Measurements from ENCODE around the gene KAZN.

Gene KAZN

GRCh38 chr1:14794136-14794768, 195.8 kb downstream of the KAZN start:
- TF ChIP-seq FOXM1 (IDR thresholded peaks at IDR 0.05; ENCODE audit: borderline replicate concordance, low read depth) (no peak), MAX (IDR thresholded peaks at IDR 0.05) (no peak), EGR1 (IDR thresholded peaks at IDR 0.05) (no peak), EP300 (IDR thresholded peaks at IDR 0.05; ENCODE audit: borderline replicate concordance) (no peak), NFIC (IDR thresholded peaks at IDR 0.05) (no peak), YY1 (IDR thresholded peaks at IDR 0.05; ENCODE audit: low read depth) (no peak), RAD21 (IDR thresholded peaks at IDR 0.05; ENCODE audit: low read depth) (no peak), ZBTB7A (IDR thresholded peaks at IDR 0.05; ENCODE audit: low read depth) (no peak), TAF1 (IDR thresholded peaks at IDR 0.05; ENCODE audit: low read depth) (no peak), CEBPB (IDR thresholded peaks at IDR 0.05) (no peak), TEAD4 (IDR thresholded peaks at IDR 0.05) (no peak), TCF12 (IDR thresholded peaks at IDR 0.05; ENCODE audit: low read depth) (no peak), CREB1 (IDR thresholded peaks at IDR 0.05; ENCODE audit: low read depth) (no peak)
- TF ChIP-seq, protein P1, sequence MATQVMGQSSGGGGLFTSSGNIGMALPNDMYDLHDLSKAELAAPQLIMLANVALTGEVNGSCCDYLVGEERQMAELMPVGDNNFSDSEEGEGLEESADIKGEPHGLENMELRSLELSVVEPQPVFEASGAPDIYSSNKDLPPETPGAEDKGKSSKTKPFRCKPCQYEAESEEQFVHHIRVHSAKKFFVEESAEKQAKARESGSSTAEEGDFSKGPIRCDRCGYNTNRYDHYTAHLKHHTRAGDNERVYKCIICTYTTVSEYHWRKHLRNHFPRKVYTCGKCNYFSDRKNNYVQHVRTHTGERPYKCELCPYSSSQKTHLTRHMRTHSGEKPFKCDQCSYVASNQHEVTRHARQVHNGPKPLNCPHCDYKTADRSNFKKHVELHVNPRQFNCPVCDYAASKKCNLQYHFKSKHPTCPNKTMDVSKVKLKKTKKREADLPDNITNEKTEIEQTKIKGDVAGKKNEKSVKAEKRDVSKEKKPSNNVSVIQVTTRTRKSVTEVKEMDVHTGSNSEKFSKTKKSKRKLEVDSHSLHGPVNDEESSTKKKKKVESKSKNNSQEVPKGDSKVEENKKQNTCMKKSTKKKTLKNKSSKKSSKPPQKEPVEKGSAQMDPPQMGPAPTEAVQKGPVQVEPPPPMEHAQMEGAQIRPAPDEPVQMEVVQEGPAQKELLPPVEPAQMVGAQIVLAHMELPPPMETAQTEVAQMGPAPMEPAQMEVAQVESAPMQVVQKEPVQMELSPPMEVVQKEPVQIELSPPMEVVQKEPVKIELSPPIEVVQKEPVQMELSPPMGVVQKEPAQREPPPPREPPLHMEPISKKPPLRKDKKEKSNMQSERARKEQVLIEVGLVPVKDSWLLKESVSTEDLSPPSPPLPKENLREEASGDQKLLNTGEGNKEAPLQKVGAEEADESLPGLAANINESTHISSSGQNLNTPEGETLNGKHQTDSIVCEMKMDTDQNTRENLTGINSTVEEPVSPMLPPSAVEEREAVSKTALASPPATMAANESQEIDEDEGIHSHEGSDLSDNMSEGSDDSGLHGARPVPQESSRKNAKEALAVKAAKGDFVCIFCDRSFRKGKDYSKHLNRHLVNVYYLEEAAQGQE (IDR thresholded peaks at IDR 0.05; ENCODE audit: low read depth) = no peak
- TF ChIP-seq, protein P2, sequence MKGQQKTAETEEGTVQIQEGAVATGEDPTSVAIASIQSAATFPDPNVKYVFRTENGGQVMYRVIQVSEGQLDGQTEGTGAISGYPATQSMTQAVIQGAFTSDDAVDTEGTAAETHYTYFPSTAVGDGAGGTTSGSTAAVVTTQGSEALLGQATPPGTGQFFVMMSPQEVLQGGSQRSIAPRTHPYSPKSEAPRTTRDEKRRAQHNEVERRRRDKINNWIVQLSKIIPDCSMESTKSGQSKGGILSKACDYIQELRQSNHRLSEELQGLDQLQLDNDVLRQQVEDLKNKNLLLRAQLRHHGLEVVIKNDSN (IDR thresholded peaks at IDR 0.05) = no peak

DNA sequence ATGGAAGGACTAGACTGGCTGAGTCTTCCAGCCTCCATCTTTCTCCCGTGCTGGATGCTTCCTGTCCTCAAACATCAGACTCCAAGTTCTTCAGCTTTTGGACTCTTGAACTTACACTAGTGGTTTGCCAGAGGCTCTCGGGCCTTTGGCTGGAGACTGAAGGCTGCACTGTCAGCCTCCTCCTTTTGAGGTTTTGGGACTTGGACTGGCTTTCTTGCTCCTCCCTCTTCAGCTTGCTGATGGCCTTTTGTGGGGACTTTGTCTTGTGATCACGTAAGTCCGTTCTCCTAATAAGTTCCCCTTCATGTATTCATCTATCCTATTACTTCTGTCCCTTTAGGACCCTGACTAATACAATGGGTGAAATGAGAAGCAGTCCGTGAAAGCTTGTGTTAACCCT, 196.4 kb downstream of the KAZN start:
- TF ChIP-seq, protein P1 (IDR thresholded peaks at IDR 0.05; ENCODE audit: low read depth) = no peak
- TF ChIP-seq ZBTB7A (IDR thresholded peaks at IDR 0.05; ENCODE audit: low read depth) = no peak

GRCh38 chr1:14795589-14795988, 197.1 kb downstream of the KAZN start:
- TF ChIP-seq ZBTB7A (IDR thresholded peaks at IDR 0.05; ENCODE audit: low read depth) (no peak), MAX (IDR thresholded peaks at IDR 0.05) (no peak), CEBPB (IDR thresholded peaks at IDR 0.05) (no peak), CREB1 (IDR thresholded peaks at IDR 0.05; ENCODE audit: low read depth) (no peak), TCF12 (IDR thresholded peaks at IDR 0.05; ENCODE audit: low read depth) (no peak), RAD21 (IDR thresholded peaks at IDR 0.05; ENCODE audit: low read depth) (no peak), TAF1 (IDR thresholded peaks at IDR 0.05; ENCODE audit: low read depth) (no peak), FOXM1 (IDR thresholded peaks at IDR 0.05; ENCODE audit: borderline replicate concordance, low read depth) (no peak), EGR1 (IDR thresholded peaks at IDR 0.05) (no peak), TEAD4 (IDR thresholded peaks at IDR 0.05) (no peak)
- TF ChIP-seq, protein P1 (IDR thresholded peaks at IDR 0.05; ENCODE audit: low read depth) = no peak
- TF ChIP-seq, protein P2 (IDR thresholded peaks at IDR 0.05) = no peak

GRCh38 chr1:14800014-14800413, 201.5 kb downstream of the KAZN start:
- TF ChIP-seq, protein P1 (IDR thresholded peaks at IDR 0.05; ENCODE audit: low read depth) = no peak
- no peak for TF ChIP-seq NFIC (IDR thresholded peaks at IDR 0.05)
- no peak for TF ChIP-seq TCF12 (IDR thresholded peaks at IDR 0.05; ENCODE audit: low read depth)
- no peak for TF ChIP-seq CREB1 (IDR thresholded peaks at IDR 0.05; ENCODE audit: low read depth)
- TF ChIP-seq, protein P2 (IDR thresholded peaks at IDR 0.05) = no peak
- no peak for TF ChIP-seq MAX (IDR thresholded peaks at IDR 0.05)
- no peak for TF ChIP-seq CEBPB (IDR thresholded peaks at IDR 0.05)
- no peak for TF ChIP-seq TEAD4 (IDR thresholded peaks at IDR 0.05)
- TF ChIP-seq FOXM1 (IDR thresholded peaks at IDR 0.05; ENCODE audit: borderline replicate concordance, low read depth) = no peak
- no peak for TF ChIP-seq YY1 (IDR thresholded peaks at IDR 0.05; ENCODE audit: low read depth)
- no peak for TF ChIP-seq EGR1 (IDR thresholded peaks at IDR 0.05)
- TF ChIP-seq ZBTB7A (IDR thresholded peaks at IDR 0.05; ENCODE audit: low read depth) = no peak
- TF ChIP-seq EP300 (IDR thresholded peaks at IDR 0.05; ENCODE audit: borderline replicate concordance) = no peak
- TF ChIP-seq RAD21 (IDR thresholded peaks at IDR 0.05; ENCODE audit: low read depth) = no peak
- no peak for TF ChIP-seq TAF1 (IDR thresholded peaks at IDR 0.05; ENCODE audit: low read depth)
